Mucosa of rectum (tissue), 2 donors: ENCODE data around the gene KNDC1.

Experiments
- H3K27ac ChIP-seq, 2 donors: one replicate each; pipeline ENCODE4 v1.7.0; 2013; ENCODE audit warnings: inconsistent platforms in 2 of 2, low read depth in 2 of 2, low read length in 2 of 2
- H3K27me3 ChIP-seq, 2 donors: one replicate each; pipeline ENCODE4 v1.7.0; 2013; ENCODE audit warnings: low read length in 2 of 2; ENCODE audit not compliant: control insufficient read depth in 2 of 2, insufficient read depth in 2 of 2
- H3K36me3 ChIP-seq, 2 donors: one replicate each; pipeline ENCODE4 v1.7.0; 2013; ENCODE audit warnings: low read length in 2 of 2; ENCODE audit not compliant: control insufficient read depth in 2 of 2, insufficient read depth in 2 of 2
- H3K4me1 ChIP-seq, 2 donors: one replicate each; pipeline ENCODE4 v1.7.0; 2013; ENCODE audit warnings: low read length in 2 of 2, mild to moderate bottlenecking in 1 of 2; ENCODE audit not compliant: control insufficient read depth in 2 of 2, insufficient read depth in 2 of 2
- H3K4me3 ChIP-seq, 2 donors: one replicate each; pipeline ENCODE4 v1.7.0; 2013; ENCODE audit warnings: low read length in 2 of 2
- H3K9ac ChIP-seq, 2 donors: one replicate each; pipeline ENCODE4 v1.7.0; 2013; ENCODE audit warnings: low read length in 2 of 2, low read depth in 1 of 2, mild to moderate bottlenecking in 1 of 2
- H3K9me3 ChIP-seq, 2 donors: one replicate each; pipeline ENCODE4 v1.7.0; 2013; ENCODE audit warnings: low read length in 2 of 2; ENCODE audit not compliant: control insufficient read depth in 2 of 2
- donor health status: healthy.
- donor health status: Normal muscosa, but diverticular disease.

KNDC1 gene

GRCh38 chr10:133162910-133163856 is 3.2 kb downstream of the KNDC1 start:
- Histone ChIP-seq H3K9ac (no peak overlapping the region), H3K4me3 (no peak overlapping the region), H3K27ac (no peak overlapping the region), H3K9me3 (no peaks in the 10 kb centered on the region), H3K36me3 (no peaks in the 10 kb centered on the region), H3K4me1 (no peaks in the 10 kb centered on the region), H3K27me3 (peaks cover 12 to 20% of the 10 kb centered on the region in 2 donors)

- no peak overlapping the region for H3K9ac ChIP-seq
- no peaks in the 10 kb centered on the region for H3K9me3 ChIP-seq
- H3K4me3 ChIP-seq: no peak overlapping the region
- no peak overlapping the region for H3K27ac ChIP-seq
- peaks cover 12 to 20% of the 10 kb centered on the region in 2 donors for H3K27me3 ChIP-seq
- no peaks in the 10 kb centered on the region for H3K36me3 ChIP-seq
- no peaks in the 10 kb centered on the region for H3K4me1 ChIP-seq
These were observed 4.1 kb downstream of the KNDC1 start for GRCh38 chr10:133163889-133164815.

GRCh38 chr10:133164816-133165555 is 5.0 kb downstream of the KNDC1 start:
- H3K27me3 ChIP-seq: peaks cover 12 to 20% of the 10 kb centered on the region in 2 donors
- no peaks in the 10 kb centered on the region for H3K4me1 ChIP-seq
- H3K9me3 ChIP-seq: no peaks in the 10 kb centered on the region
- no peaks in the 10 kb centered on the region for H3K36me3 ChIP-seq
- no peak overlapping the region for H3K9ac ChIP-seq
- no peak overlapping the region for H3K4me3 ChIP-seq
- no peak overlapping the region for H3K27ac ChIP-seq

GRCh38 chr10:133165556-133166503 is 5.8 kb downstream of the KNDC1 start:
- H3K27me3 ChIP-seq: peaks cover 11 to 15% of the 10 kb centered on the region in 2 donors
- H3K4me3 ChIP-seq: no peak overlapping the region

GRCh38 chr10:133166504-133166827 is 6.4 kb downstream of the KNDC1 start:
- Histone ChIP-seq H3K4me1 (no peaks in the 10 kb centered on the region), H3K9me3 (no peaks in the 10 kb centered on the region), H3K9ac (no peak overlapping the region), H3K27me3 (peaks cover 7 to 9% of the 10 kb centered on the region in 2 donors), H3K4me3 (no peak overlapping the region), H3K27ac (no peak overlapping the region), H3K36me3 (no peaks in the 10 kb centered on the region)

More at GRCh38 chr10:133165556-133166503, 5.8 kb downstream of the KNDC1 start:
- H3K9ac ChIP-seq: no peak overlapping the region
- H3K27ac ChIP-seq: no peak overlapping the region
- no peaks in the 10 kb centered on the region for H3K4me1 ChIP-seq
- H3K36me3 ChIP-seq: no peaks in the 10 kb centered on the region
- H3K9me3 ChIP-seq: no peaks in the 10 kb centered on the region

- H3K4me1 ChIP-seq: no peaks in the 10 kb centered on the region
- H3K9ac ChIP-seq: no peak overlapping the region
- H3K9me3 ChIP-seq: no peaks in the 10 kb centered on the region
- H3K27me3 ChIP-seq: peaks cover 5% of the 10 kb centered on the region in 2 donors
- H3K27ac ChIP-seq: no peak overlapping the region
- H3K4me3 ChIP-seq: no peak overlapping the region
- H3K36me3 ChIP-seq: no peaks in the 10 kb centered on the region
These were observed 7.0 kb downstream of the KNDC1 start for GRCh38 chr10:133166828-133167692.

GRCh38 chr10:133167693-133168616 is 7.9 kb downstream of the KNDC1 start:
- no peak overlapping the region for H3K9ac ChIP-seq
- H3K36me3 ChIP-seq: no peaks in the 10 kb centered on the region
- H3K9me3 ChIP-seq: no peaks in the 10 kb centered on the region
- no peak overlapping the region for H3K27ac ChIP-seq
- H3K4me1 ChIP-seq: no peaks in the 10 kb centered on the region
- H3K27me3 ChIP-seq: peaks cover 0 to 1% of the 10 kb centered on the region in 2 donors
- H3K4me3 ChIP-seq: no peak overlapping the region

- no peak overlapping the region for H3K9ac ChIP-seq
- no peaks in the 10 kb centered on the region for H3K4me1 ChIP-seq
- no peaks in the 10 kb centered on the region for H3K9me3 ChIP-seq
- H3K36me3 ChIP-seq: no peaks in the 10 kb centered on the region
- H3K4me3 ChIP-seq: no peak overlapping the region
- H3K27me3 ChIP-seq: no peaks in the 10 kb centered on the region
- H3K27ac ChIP-seq: no peak overlapping the region
These were observed 8.6 kb downstream of the KNDC1 start for GRCh38 chr10:133168617-133169031.
